ENCODE results near the gene SSBP4. TPM values are rescaled to one million over a fixed set of nuclear protein-coding genes. Genes with fewer than 3 reads are reported as not detected.

Gene SSBP4
- total and polyA plus RNA-seq, 2 experiments from 2014 or later, result 44.4 to 52.0 TPM

- H3K36me3 Mint-ChIP-seq (ENCODE audit: low read depth), result no peaks in the 10 kb centered on the region
Measured at GRCh38 chr19:18396471-18397241, 22.5 kb upstream of the SSBP4 start.

More at GRCh38 chr19:18396471-18397241, 22.5 kb upstream of the SSBP4 start:
- Histone ChIP-seq H3K27me3 (ENCODE audit: insufficient read depth) (0 out of 2 replicates have a peak, but pooled peaks cover 4% of the 10 kb centered on the region), H3K4me2 (peak overlapping the region; percentile 75; the same call in 1 of the 2 replicates), H3K36me3 (ENCODE audit: insufficient read depth) (no peaks in the 10 kb centered on the region), H3K4me1 (ENCODE audit: insufficient read depth) (peaks cover 2% of the 10 kb centered on the region; the same call in 1 of the 2 replicates), H3F3A (replicated peaks; ENCODE audit: low read depth) (0 out of 2 replicates have a peak, but pooled peaks cover 3% of the 10 kb centered on the region), H3K79me2 (replicated peaks; ENCODE audit: insufficient read depth) (no peaks in the 10 kb centered on the region), H3K9me2 (ENCODE audit: insufficient read depth) (no peaks in the 10 kb centered on the region), H2AFZ (no peak overlapping the region; the same call in 1 of the 2 replicates), H3K27ac (ENCODE audit: low read depth) (no peak overlapping the region), H4K20me1 (replicated peaks; ENCODE audit: insufficient read depth) (no peaks in the 10 kb centered on the region), H3K4me3 (peak overlapping the region; percentile 48; the same call in 1 of the 2 replicates)
- H3K27me3 Mint-ChIP-seq (ENCODE audit: insufficient read depth, low read depth, poor library complexity), result peaks cover 16% of the 10 kb centered on the region
- no peak overlapping the region for H3K4me3 Mint-ChIP-seq
- DNase-seq (ENCODE audit: low spot score), result no peak
- TF ChIP-seq ZNF462 (CRISPR knock-in tag; IDR thresholded peaks at IDR 0.05), result no peak
- TF ChIP-seq REST (IDR thresholded peaks at IDR 0.05; ENCODE audit: unreplicated experiment), result no peak
- TF ChIP-seq ZNF114 (CRISPR knock-in tag; IDR thresholded peaks at IDR 0.05), result no peak
- TF ChIP-seq, protein P1, sequence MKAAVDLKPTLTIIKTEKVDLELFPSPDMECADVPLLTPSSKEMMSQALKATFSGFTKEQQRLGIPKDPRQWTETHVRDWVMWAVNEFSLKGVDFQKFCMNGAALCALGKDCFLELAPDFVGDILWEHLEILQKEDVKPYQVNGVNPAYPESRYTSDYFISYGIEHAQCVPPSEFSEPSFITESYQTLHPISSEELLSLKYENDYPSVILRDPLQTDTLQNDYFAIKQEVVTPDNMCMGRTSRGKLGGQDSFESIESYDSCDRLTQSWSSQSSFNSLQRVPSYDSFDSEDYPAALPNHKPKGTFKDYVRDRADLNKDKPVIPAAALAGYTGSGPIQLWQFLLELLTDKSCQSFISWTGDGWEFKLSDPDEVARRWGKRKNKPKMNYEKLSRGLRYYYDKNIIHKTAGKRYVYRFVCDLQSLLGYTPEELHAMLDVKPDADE (IDR thresholded peaks at IDR 0.05), result no peak
- no peak for TF ChIP-seq JUNB (IDR thresholded peaks at IDR 0.05; ENCODE audit: unreplicated experiment)
- TF ChIP-seq, protein P2, sequence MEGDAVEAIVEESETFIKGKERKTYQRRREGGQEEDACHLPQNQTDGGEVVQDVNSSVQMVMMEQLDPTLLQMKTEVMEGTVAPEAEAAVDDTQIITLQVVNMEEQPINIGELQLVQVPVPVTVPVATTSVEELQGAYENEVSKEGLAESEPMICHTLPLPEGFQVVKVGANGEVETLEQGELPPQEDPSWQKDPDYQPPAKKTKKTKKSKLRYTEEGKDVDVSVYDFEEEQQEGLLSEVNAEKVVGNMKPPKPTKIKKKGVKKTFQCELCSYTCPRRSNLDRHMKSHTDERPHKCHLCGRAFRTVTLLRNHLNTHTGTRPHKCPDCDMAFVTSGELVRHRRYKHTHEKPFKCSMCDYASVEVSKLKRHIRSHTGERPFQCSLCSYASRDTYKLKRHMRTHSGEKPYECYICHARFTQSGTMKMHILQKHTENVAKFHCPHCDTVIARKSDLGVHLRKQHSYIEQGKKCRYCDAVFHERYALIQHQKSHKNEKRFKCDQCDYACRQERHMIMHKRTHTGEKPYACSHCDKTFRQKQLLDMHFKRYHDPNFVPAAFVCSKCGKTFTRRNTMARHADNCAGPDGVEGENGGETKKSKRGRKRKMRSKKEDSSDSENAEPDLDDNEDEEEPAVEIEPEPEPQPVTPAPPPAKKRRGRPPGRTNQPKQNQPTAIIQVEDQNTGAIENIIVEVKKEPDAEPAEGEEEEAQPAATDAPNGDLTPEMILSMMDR (conservative IDR thresholded peaks at IDR 0.05; ENCODE audit: low read depth in 2 of 2), result no peak
- TF ChIP-seq CREB1 (CRISPR knock-in tag; IDR thresholded peaks at IDR 0.05; ENCODE audit: low read depth), result no peak
- TF ChIP-seq POLR2AphosphoS5 (IDR thresholded peaks at IDR 0.05; ENCODE audit: low read depth), result no peak
- no peak for TF ChIP-seq STAT1 (IDR thresholded peaks at IDR 0.05; ENCODE audit: unreplicated experiment)
- TF ChIP-seq EZH2phosphoT487 (IDR thresholded peaks at IDR 0.05; ENCODE audit: unreplicated experiment), result no peak
- no peak for TF ChIP-seq EZH2 (IDR thresholded peaks at IDR 0.05; ENCODE audit: low read depth, unreplicated experiment)
- TF ChIP-seq NANOG (IDR thresholded peaks at IDR 0.05; ENCODE audit: borderline replicate concordance), result no peak
- no peak for TF ChIP-seq ZNF331 (CRISPR knock-in tag; IDR thresholded peaks at IDR 0.05; ENCODE audit: low read depth)
- peaks cover 3% of the 10 kb centered on the region; the same call in 2 of the 3 replicates for H3K4me1 Mint-ChIP-seq
- H3K27ac Mint-ChIP-seq, result no peak overlapping the region
- no peak for ATAC-seq
- no peaks in the 10 kb centered on the region for H3K9me3 Mint-ChIP-seq
